Neural progenitor cell (in vitro differentiated cells): ENCODE results near the gene OR2T27. TPM values are rescaled to one million over a fixed set of nuclear protein-coding genes. Genes with fewer than 3 reads are reported as not detected.

ENCODE experiments used
- DNase-seq: peaks from one replicate; pipeline ENCODE4 v3.0.0-alpha.2; 2016; ENCODE audit warnings: low spot score
- H2AFZ ChIP-seq: fragments of 200-600 bp; sonication (generic); replicated peaks from 2 replicates; pipeline ENCODE4 v1.6.1; 2016; ENCODE audit warnings: antibody characterized with exemption
- H3F3A ChIP-seq: fragments of 200-600 bp; sonication (generic); 2 replicates; pipeline ENCODE4 v1.6.1; 2016; ENCODE audit warnings: antibody characterized with exemption, low read depth
- H3K27ac ChIP-seq: fragments of 200-600 bp; sonication (generic); 2 replicates; pipeline ENCODE4 v1.5.1; 2016; ENCODE audit warnings: mild to moderate bottlenecking
- H3K27me3 ChIP-seq: fragments of 200-600 bp; sonication (generic); 2 replicates; pipeline ENCODE4 v1.6.1; 2016; ENCODE audit warnings: mild to moderate bottlenecking, moderate library complexity
- H3K36me3 ChIP-seq: fragments of 200-600 bp; sonication (generic); 2 replicates; pipeline ENCODE4 v1.5.1; 2016
- H3K4me1 ChIP-seq: fragments of 200-600 bp; sonication (generic); 2 replicates; pipeline ENCODE4 v1.6.1; 2016; ENCODE audit warnings: mixed run types
- H3K4me2 ChIP-seq: fragments of 200-600 bp; sonication (generic); 2 replicates; pipeline ENCODE4 v1.6.1; 2016
- H3K4me3 ChIP-seq: fragments of 200-600 bp; sonication (generic); 2 replicates; pipeline ENCODE4 v1.5.1; 2016
- H3K79me2 ChIP-seq: fragments of 200-600 bp; sonication (generic); 2 replicates; pipeline ENCODE4 v1.6.1; 2016; ENCODE audit warnings: low read depth
- H3K9ac ChIP-seq: fragments of 200-600 bp; sonication (generic); 2 replicates; pipeline ENCODE4 v1.6.1; 2016
- H3K9me3 ChIP-seq: fragments of 200-600 bp; sonication (generic); 2 replicates; pipeline ENCODE4 v1.5.1; 2016; ENCODE audit warnings: low read depth
- H4K20me1 ChIP-seq: fragments of 200-600 bp; sonication (generic); 2 replicates; pipeline ENCODE4 v1.6.1; 2016; ENCODE audit warnings: low read depth
- H3K27ac Mint-ChIP-seq: 3 replicates; pipeline ENCODE4 v1.8.0; 2021; ENCODE audit warnings: mixed read lengths
- H3K27me3 Mint-ChIP-seq: 2 replicates; pipeline ENCODE4 v1.8.0; 2022; ENCODE audit warnings: low read depth, mild to moderate bottlenecking, inconsistent platforms, moderate library complexity, mixed read lengths; ENCODE audit not compliant: insufficient read depth
- H3K36me3 Mint-ChIP-seq: 3 replicates; pipeline ENCODE4 v1.8.0; 2021; ENCODE audit warnings: mixed read lengths
- H3K4me1 Mint-ChIP-seq: 3 replicates; pipeline ENCODE4 v1.8.0; 2021; ENCODE audit warnings: mixed read lengths
- H3K4me3 Mint-ChIP-seq: 3 replicates; pipeline ENCODE4 v1.8.0; 2021; ENCODE audit warnings: mild to moderate bottlenecking, moderate library complexity, mixed read lengths
- H3K9me3 Mint-ChIP-seq: 3 replicates; pipeline ENCODE4 v1.8.0; 2020; ENCODE audit warnings: mixed read lengths
- EZH2 ChIP-seq: fragments of 200-600 bp; sonication (generic); IDR thresholded peaks from 2 replicates; pipeline ENCODE4 v1.6.1; 2017; ENCODE audit warnings: antibody characterized with exemption, mild to moderate bottlenecking, moderate library complexity
- EZH2phosphoT487 ChIP-seq: fragments of 200-600 bp; sonication (generic); IDR thresholded peaks from 2 replicates; pipeline ENCODE4 v1.6.1; 2017; ENCODE audit warnings: antibody characterized with exemption
- total RNA-seq: library from RNA; depleted of rRNA; stranded (reverse); fragments of >200 nt; gene quantifications from 2 replicates; pipeline ENCODE4 v1.2.3, GENCODE V29; 2015; ENCODE audit warnings: low replicate concordance
- TF ChIP-seq, protein P1 (sequence below): fragments of 200-600 bp; sonication (generic); IDR thresholded peaks from 2 replicates; pipeline ENCODE4 v1.5.1; 2017; ENCODE audit warnings: antibody characterized with exemption, mild to moderate bottlenecking

Gene OR2T27
- total RNA-seq, 1 donor from 2014 or later: not detected

DNA sequence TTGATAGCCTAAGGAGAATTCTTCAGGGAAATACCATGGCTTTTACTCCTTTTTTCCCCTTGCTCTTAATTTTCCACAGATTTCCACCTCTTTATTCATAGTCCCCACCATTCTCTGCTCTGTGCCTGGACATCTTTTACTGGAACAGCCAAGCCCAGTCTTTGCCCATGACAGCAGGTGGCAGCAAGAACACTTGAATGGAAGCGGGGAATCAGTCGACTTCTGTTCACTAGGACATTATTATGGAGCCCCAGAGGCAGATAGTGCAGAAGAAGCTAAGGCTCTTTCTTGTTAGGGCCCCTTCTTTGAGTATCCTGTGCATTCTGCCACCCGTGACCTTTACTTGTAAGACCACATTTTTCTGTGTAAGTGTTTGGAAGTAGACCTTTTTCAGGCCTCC, 40.9 kb upstream of the OR2T27 start:
- H3F3A ChIP-seq: no peaks in the 10 kb centered on the region
- Mint-ChIP-seq H3K4me1 (no peaks in the 10 kb centered on the region), H3K4me3 (no peak overlapping the region), H3K9me3 (peaks cover 36% of the 10 kb centered on the region), H3K27me3 (peaks cover 3% of the 10 kb centered on the region), H3K36me3 (no peaks in the 10 kb centered on the region), H3K27ac (no peak overlapping the region)
- H3K27ac ChIP-seq: no peak overlapping the region
- H3K36me3 ChIP-seq: no peaks in the 10 kb centered on the region
- H3K4me1 ChIP-seq: no peaks in the 10 kb centered on the region
- H3K27me3 ChIP-seq: no peaks in the 10 kb centered on the region
- H3K79me2 ChIP-seq: no peaks in the 10 kb centered on the region
- H3K9me3 ChIP-seq: peaks cover 34% of the 10 kb centered on the region
- DNase-seq: no peak
- H3K4me2 ChIP-seq: no peak overlapping the region
- no peaks in the 10 kb centered on the region for H4K20me1 ChIP-seq
- H2AFZ ChIP-seq: no peak overlapping the region
- TF ChIP-seq EZH2phosphoT487 (no peak), EZH2 (no peak)
- TF ChIP-seq, protein P1, sequence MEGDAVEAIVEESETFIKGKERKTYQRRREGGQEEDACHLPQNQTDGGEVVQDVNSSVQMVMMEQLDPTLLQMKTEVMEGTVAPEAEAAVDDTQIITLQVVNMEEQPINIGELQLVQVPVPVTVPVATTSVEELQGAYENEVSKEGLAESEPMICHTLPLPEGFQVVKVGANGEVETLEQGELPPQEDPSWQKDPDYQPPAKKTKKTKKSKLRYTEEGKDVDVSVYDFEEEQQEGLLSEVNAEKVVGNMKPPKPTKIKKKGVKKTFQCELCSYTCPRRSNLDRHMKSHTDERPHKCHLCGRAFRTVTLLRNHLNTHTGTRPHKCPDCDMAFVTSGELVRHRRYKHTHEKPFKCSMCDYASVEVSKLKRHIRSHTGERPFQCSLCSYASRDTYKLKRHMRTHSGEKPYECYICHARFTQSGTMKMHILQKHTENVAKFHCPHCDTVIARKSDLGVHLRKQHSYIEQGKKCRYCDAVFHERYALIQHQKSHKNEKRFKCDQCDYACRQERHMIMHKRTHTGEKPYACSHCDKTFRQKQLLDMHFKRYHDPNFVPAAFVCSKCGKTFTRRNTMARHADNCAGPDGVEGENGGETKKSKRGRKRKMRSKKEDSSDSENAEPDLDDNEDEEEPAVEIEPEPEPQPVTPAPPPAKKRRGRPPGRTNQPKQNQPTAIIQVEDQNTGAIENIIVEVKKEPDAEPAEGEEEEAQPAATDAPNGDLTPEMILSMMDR: no peak
- no peak overlapping the region for H3K4me3 ChIP-seq
- H3K9ac ChIP-seq: no peak overlapping the region

DNA sequence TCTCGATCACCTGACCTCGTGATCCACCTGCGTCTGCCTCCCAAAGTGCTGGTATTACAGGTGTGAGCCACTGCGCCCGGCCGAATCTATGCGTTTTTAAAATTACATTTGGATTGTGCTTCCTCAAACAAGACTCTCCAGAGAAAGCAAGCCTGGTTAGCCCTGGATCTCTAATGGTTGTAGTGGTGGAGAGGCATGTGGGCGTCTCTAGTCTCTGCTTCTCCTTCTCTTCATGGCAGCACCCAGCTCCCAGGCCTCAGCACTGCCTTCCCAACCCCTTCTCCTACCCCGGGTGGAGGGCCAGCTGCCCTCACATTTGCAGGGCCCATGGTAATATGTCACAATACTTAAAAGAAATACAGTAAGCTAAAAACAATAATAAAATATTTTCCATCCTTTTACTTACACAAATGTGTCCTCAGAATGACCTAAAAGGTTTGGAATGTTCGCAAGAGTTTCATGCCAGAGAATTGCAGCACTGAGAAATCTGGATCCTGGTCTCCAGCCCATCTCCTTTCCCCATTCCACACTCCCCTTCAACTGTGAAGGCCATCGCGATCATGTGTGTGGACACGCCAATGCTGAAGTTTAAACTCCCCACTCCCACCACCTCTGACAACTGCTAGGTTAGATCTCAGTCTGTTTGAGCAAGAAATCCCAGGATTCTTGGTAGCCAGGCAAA, 40.3 kb upstream of the OR2T27 start:
- H3K9me3 Mint-ChIP-seq: peaks cover 40% of the 10 kb centered on the region
- no peaks in the 10 kb centered on the region for H3K36me3 Mint-ChIP-seq
- no peaks in the 10 kb centered on the region for H3K4me1 Mint-ChIP-seq
- Histone ChIP-seq H3K79me2 (no peaks in the 10 kb centered on the region), H3K36me3 (no peaks in the 10 kb centered on the region), H2AFZ (no peak overlapping the region), H3F3A (no peaks in the 10 kb centered on the region), H4K20me1 (no peaks in the 10 kb centered on the region), H3K4me2 (no peak overlapping the region), H3K4me1 (no peaks in the 10 kb centered on the region), H3K27me3 (no peaks in the 10 kb centered on the region), H3K9me3 (peaks cover 27% of the 10 kb centered on the region), H3K4me3 (no peak overlapping the region), H3K27ac (no peak overlapping the region), H3K9ac (no peak overlapping the region)
- no peak overlapping the region for H3K27ac Mint-ChIP-seq
- peaks cover 3% of the 10 kb centered on the region for H3K27me3 Mint-ChIP-seq
- TF ChIP-seq, protein P1: no peak
- TF ChIP-seq EZH2 (no peak), EZH2phosphoT487 (no peak)
- no peak for DNase-seq
- H3K4me3 Mint-ChIP-seq: no peak overlapping the region

DNA sequence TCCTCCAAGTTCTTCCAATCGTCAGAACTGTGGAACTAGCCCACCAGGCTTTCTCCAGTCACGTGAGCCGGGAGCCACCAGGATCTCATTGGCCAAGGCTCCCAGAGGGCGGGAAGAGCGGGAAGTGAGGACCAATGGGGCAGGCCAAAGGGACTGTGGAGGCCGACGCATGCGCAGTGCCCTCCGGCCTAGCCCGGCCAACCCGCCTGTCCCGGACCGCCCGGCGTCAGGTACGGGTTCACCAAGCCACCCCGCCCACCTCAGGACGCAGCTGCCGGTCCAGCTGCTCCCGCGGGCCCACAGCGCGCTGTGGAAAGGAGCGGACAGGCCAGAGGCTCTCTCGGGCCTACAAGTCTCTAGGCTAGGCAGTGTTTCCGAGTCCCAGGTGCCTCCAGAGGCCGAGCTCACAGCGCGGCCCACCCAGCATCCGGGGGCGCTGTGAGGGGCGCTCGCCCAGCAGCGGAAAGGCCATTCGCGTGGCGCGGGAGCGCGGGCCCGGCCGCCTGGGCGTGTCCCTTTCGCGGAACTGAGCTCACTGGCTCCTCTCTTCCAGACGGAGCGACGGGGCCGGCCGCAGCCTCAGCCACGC, 36.3 kb upstream of the OR2T27 start:
- H3K27ac ChIP-seq: no peak overlapping the region
- H3K4me3 ChIP-seq: no peak overlapping the region
- H2AFZ ChIP-seq: no peak overlapping the region
- Mint-ChIP-seq H3K9me3 (peaks cover 41% of the 10 kb centered on the region), H3K4me1 (no peaks in the 10 kb centered on the region), H3K27me3 (no peaks in the 10 kb centered on the region), H3K36me3 (no peaks in the 10 kb centered on the region), H3K4me3 (no peak overlapping the region), H3K27ac (no peak overlapping the region)
- TF ChIP-seq EZH2: no peak
- TF ChIP-seq, protein P1: no peak
- no peak for TF ChIP-seq EZH2phosphoT487
- H3K4me1 ChIP-seq: no peaks in the 10 kb centered on the region
- no peak overlapping the region for H3K4me2 ChIP-seq
- no peak overlapping the region for H3K9ac ChIP-seq
- DNase-seq: no peak
- no peaks in the 10 kb centered on the region for H3K79me2 ChIP-seq
- H3K36me3 ChIP-seq: no peaks in the 10 kb centered on the region
- H3F3A ChIP-seq: no peaks in the 10 kb centered on the region
- H3K27me3 ChIP-seq: no peaks in the 10 kb centered on the region
- no peaks in the 10 kb centered on the region for H4K20me1 ChIP-seq
- peaks cover 27% of the 10 kb centered on the region for H3K9me3 ChIP-seq
